H9 (cell line): Measurements from ENCODE around the gene LRP2BP. TPM values are rescaled to one million over a fixed set of nuclear protein-coding genes. Genes with fewer than 3 reads are reported as not detected.

ENCODE experiments used
- DNase-seq: peaks from one replicate; pipeline ENCODE4 v3.0.0-alpha.2; 2017
- H2AFZ ChIP-seq: one replicate; pipeline ENCODE4 v1.6.1; 2013; ENCODE audit warnings: mild to moderate bottlenecking, low read length, control low read depth, moderate library complexity
- H2AK5ac ChIP-seq: 2 replicates; pipeline ENCODE4 v1.6.1; 2013; ENCODE audit warnings: low read length, control low read depth, mixed read lengths; ENCODE audit not compliant: insufficient read length
- H2BK120ac ChIP-seq: one replicate; pipeline ENCODE4 v1.6.1; 2013; ENCODE audit warnings: low read depth, mild to moderate bottlenecking, low read length, control low read depth, inconsistent platforms; ENCODE audit not compliant: poor library complexity, severe bottlenecking
- H2BK12ac ChIP-seq: 2 replicates; pipeline ENCODE4 v1.6.1; 2013; ENCODE audit warnings: low read length, control low read depth, mixed read lengths, low read depth; ENCODE audit not compliant: insufficient read length
- H2BK15ac ChIP-seq: 2 replicates; pipeline ENCODE4 v1.6.1; 2013; ENCODE audit warnings: low read depth, low read length, control low read depth
- H2BK20ac ChIP-seq: one replicate; pipeline ENCODE4 v1.6.1; 2013; ENCODE audit warnings: low read depth, mild to moderate bottlenecking, low read length, control low read depth, inconsistent platforms; ENCODE audit not compliant: poor library complexity, severe bottlenecking
- H2BK5ac ChIP-seq: 2 replicates; pipeline ENCODE4 v1.6.1; 2013; ENCODE audit warnings: low read length, control low read depth, mixed read lengths; ENCODE audit not compliant: insufficient read length
- H3K14ac ChIP-seq: 2 replicates; pipeline ENCODE4 v1.6.1; 2013; ENCODE audit warnings: low read length, control low read depth; ENCODE audit not compliant: insufficient read depth
- H3K18ac ChIP-seq: 2 replicates; pipeline ENCODE4 v1.6.1; 2013; ENCODE audit warnings: low read depth, mild to moderate bottlenecking, mixed read lengths, low read length, control low read depth; ENCODE audit not compliant: insufficient read length
- H3K23ac ChIP-seq: 2 replicates; pipeline ENCODE4 v1.6.1; 2013; ENCODE audit warnings: low read length, control low read depth, mixed read lengths, low read depth; ENCODE audit not compliant: insufficient read length
- H3K23me2 ChIP-seq: 2 replicates; pipeline ENCODE4 v1.6.1; 2013; ENCODE audit warnings: low read depth, mild to moderate bottlenecking, mixed read lengths, low read length, control low read depth; ENCODE audit not compliant: insufficient read length, poor library complexity, severe bottlenecking
- H3K27ac ChIP-seq: 2 replicates; pipeline ENCODE4 v1.5.1; 2013; ENCODE audit warnings: low read length, control low read depth, mixed read lengths, low read depth; ENCODE audit not compliant: insufficient read length
- H3K27me3 ChIP-seq: 2 replicates; pipeline ENCODE4 v1.6.1; 2013; ENCODE audit warnings: low read length, control low read depth, inconsistent platforms; ENCODE audit not compliant: insufficient read depth
- H3K4ac ChIP-seq: 2 replicates; pipeline ENCODE4 v1.6.1; 2013; ENCODE audit warnings: low read depth, mild to moderate bottlenecking, control low read depth, inconsistent platforms, low read length, moderate library complexity
- H3K4me1 ChIP-seq: 2 replicates; pipeline ENCODE4 v1.6.1; 2013; ENCODE audit warnings: low read length, control low read depth, inconsistent platforms; ENCODE audit not compliant: insufficient read depth
- H3K4me2 ChIP-seq: 2 replicates; pipeline ENCODE4 v1.6.1; 2013; ENCODE audit warnings: low read length, control low read depth, mixed read lengths; ENCODE audit not compliant: insufficient read length, insufficient read depth
- H3K56ac ChIP-seq: 2 replicates; pipeline ENCODE4 v1.6.1; 2013; ENCODE audit warnings: low read depth, mild to moderate bottlenecking, mixed read lengths, low read length, control low read depth; ENCODE audit not compliant: insufficient read length
- H3K79me1 ChIP-seq: 2 replicates; pipeline ENCODE4 v1.6.1; 2013; ENCODE audit warnings: low read depth, mild to moderate bottlenecking, moderate library complexity, low read length, control low read depth, inconsistent platforms; ENCODE audit not compliant: insufficient read depth, poor library complexity, severe bottlenecking
- H3K79me2 ChIP-seq: 2 replicates; pipeline ENCODE4 v1.6.1; 2013; ENCODE audit warnings: low read length, control low read depth, inconsistent platforms; ENCODE audit not compliant: insufficient read depth
- H3K9ac ChIP-seq: 2 replicates; pipeline ENCODE4 v1.6.1; 2013; ENCODE audit warnings: low read length, control low read depth, mixed read lengths; ENCODE audit not compliant: insufficient read length; ENCODE audit errors: extremely low read depth
- H3K9me3 ChIP-seq: one replicate; pipeline ENCODE4 v1.6.1; 2013; ENCODE audit warnings: low read depth, low read length, inconsistent platforms; ENCODE audit not compliant: control insufficient read depth
- H3T11ph ChIP-seq: one replicate; pipeline ENCODE4 v1.6.1; 2013; ENCODE audit warnings: mild to moderate bottlenecking, low read length, control low read depth, inconsistent platforms
- H4K20me1 ChIP-seq: one replicate; pipeline ENCODE4 v1.6.1; 2013; ENCODE audit not compliant: control insufficient read depth, insufficient read length, insufficient read depth
- H4K5ac ChIP-seq: 2 replicates; pipeline ENCODE4 v1.6.1; 2013; ENCODE audit warnings: low read depth, mild to moderate bottlenecking, mixed read lengths, low read length, control low read depth; ENCODE audit not compliant: insufficient read length
- H4K8ac ChIP-seq: replicated peaks from 2 replicates; pipeline ENCODE4 v1.6.1; 2013; ENCODE audit warnings: low read length, control low read depth, mixed read lengths, low read depth; ENCODE audit not compliant: insufficient read length
- H4K91ac ChIP-seq: 2 replicates; pipeline ENCODE4 v1.6.1; 2013; ENCODE audit warnings: low read depth, mild to moderate bottlenecking, moderate library complexity, mixed read lengths, low read length, control low read depth; ENCODE audit not compliant: insufficient read length
- H3K27ac Mint-ChIP-seq, 3 experiments: 2 replicates in 2 of 3; 3 replicates in 1 of 3; pipeline ENCODE4 v1.8.0; 2020 to 2021; ENCODE audit warnings: mixed read lengths in 3 of 3, mild to moderate bottlenecking in 1 of 3, moderate library complexity in 1 of 3
- H3K27me3 Mint-ChIP-seq: 2 replicates; pipeline ENCODE4 v1.8.0; 2021; ENCODE audit warnings: low read depth, mild to moderate bottlenecking, moderate library complexity, mixed read lengths
- H3K36me3 Mint-ChIP-seq, 3 experiments: 2 replicates in 2 of 3; 3 replicates in 1 of 3; pipeline ENCODE4 v1.8.0; 2020 to 2021; ENCODE audit warnings: low read depth in 3 of 3, mixed read lengths in 3 of 3; ENCODE audit not compliant: insufficient read depth in 1 of 3
- H3K4me1 Mint-ChIP-seq, 2 experiments: 2 replicates each; pipeline ENCODE4 v1.8.0; 2020; ENCODE audit warnings: mixed read lengths in 2 of 2
- H3K4me3 Mint-ChIP-seq, 2 experiments: 2 replicates in 1 of 2; 3 replicates in 1 of 2; pipeline ENCODE4 v1.8.0; 2020 to 2021; ENCODE audit warnings: mild to moderate bottlenecking in 2 of 2, mixed read lengths in 2 of 2, moderate library complexity in 1 of 2
- H3K9me3 Mint-ChIP-seq, 2 experiments: 2 replicates in 1 of 2; 3 replicates in 1 of 2; pipeline ENCODE4 v1.8.0; 2020; ENCODE audit warnings: mild to moderate bottlenecking in 2 of 2, mixed read lengths in 2 of 2, moderate library complexity in 1 of 2
- CTCF ChIP-seq: fragments of 200-600 bp; sonication (generic); conservative IDR thresholded peaks from 3 replicates; pipeline ENCODE4 v1.8.0; 2021; ENCODE audit warnings: antibody characterized with exemption, mild to moderate bottlenecking
- WGBS: extraction: QIAGEN DNeasy Blood & Tissue Kit; methylation state at CpG from one replicate; pipeline ENCODE4 v1.1.7; 2013; ENCODE audit warnings: missing lambda C conversion rate, low lambda C conversion rate, mixed read lengths; ENCODE audit not compliant: insufficient read length; ENCODE audit errors: extremely low coverage; 5-methylcytosine and 5-hydroxymethylcytosine counted together
- total RNA-seq: library from RNA; stranded (reverse); gene quantifications from 2 replicates; pipeline ENCODE4 v1.2.1, GENCODE V29; 2021

Gene LRP2BP
- total RNA-seq, 1 experiment from 2014 or later, result 0.46 TPM

- H3K27ac ChIP-seq, result no peak overlapping the region
- H2BK5ac ChIP-seq, result no peak overlapping the region
- H4K91ac ChIP-seq, result no peak overlapping the region
- no peak overlapping the region for H2BK12ac ChIP-seq
- H4K20me1 ChIP-seq, result no peaks in the 10 kb centered on the region
- H3K4me3 Mint-ChIP-seq, result no peak overlapping the region
- H3K4me1 ChIP-seq, result no peaks in the 10 kb centered on the region
- peaks cover 2 to 3% of the 10 kb centered on the region in 2 experiments; a peak in 4 of 5 replicates for H3K9me3 Mint-ChIP-seq
- H2AK5ac ChIP-seq, result no peak overlapping the region
- no CpG with 5 or more reads among the region's 6 CpGs for WGBS
- H3K23ac ChIP-seq, result no peak overlapping the region
- no peak overlapping the region for H4K8ac ChIP-seq
- H3K9ac ChIP-seq, result no peak overlapping the region
- no peak overlapping the region for H3K27ac Mint-ChIP-seq
- H3K18ac ChIP-seq, result no peak overlapping the region
- H3K79me2 ChIP-seq, result no peaks in the 10 kb centered on the region
- H3K9me3 ChIP-seq, result no peaks in the 10 kb centered on the region
- H3T11ph ChIP-seq, result no peak overlapping the region
- no peak overlapping the region for H3K4me2 ChIP-seq
- peaks cover 1% of the 10 kb centered on the region for H3K23me2 ChIP-seq
- H2BK20ac ChIP-seq, result no peak overlapping the region
- no peak overlapping the region for H4K5ac ChIP-seq
- no peaks in the 10 kb centered on the region for H3K79me1 ChIP-seq
- peaks cover 9 to 13% of the 10 kb centered on the region in 2 experiments for H3K4me1 Mint-ChIP-seq
- no peaks in the 10 kb centered on the region for H3K27me3 ChIP-seq
- no peak overlapping the region for H3K56ac ChIP-seq
- H3K14ac ChIP-seq, result no peak overlapping the region
- H2AFZ ChIP-seq, result no peak overlapping the region
- H2BK15ac ChIP-seq, result no peak overlapping the region
- peaks cover 2% of the 10 kb centered on the region; the same call in 1 of the 2 replicates for H3K27me3 Mint-ChIP-seq
- no peak for TF ChIP-seq CTCF
- H3K36me3 Mint-ChIP-seq, result peaks cover 0 to 7% (median 0%) of the 10 kb centered on the region in 3 experiments; a peak in 2 of 7 replicates
- no peak for DNase-seq
- no peak overlapping the region for H2BK120ac ChIP-seq
- no peak overlapping the region for H3K4ac ChIP-seq
These were observed 4.8 kb downstream of the LRP2BP start for GRCh38 chr4:185390941-185391340.
